NB4 (cell line): Measurements from ENCODE around the gene SPG21.

Experiments used
- DNase-seq: peaks from one replicate; pipeline ENCODE4 v3.0.0; 2010; ENCODE audit warnings: low read depth
- H3K4me3 ChIP-seq: one replicate; pipeline ENCODE4 v1.5.1; 2011; ENCODE audit warnings: mild to moderate bottlenecking, low read depth, low read length, moderate library complexity
- CTCF ChIP-seq: IDR thresholded peaks from one replicate; pipeline ENCODE4 v1.5.1; 2012; ENCODE audit warnings: low read depth, low read length
- MAX ChIP-seq: IDR thresholded peaks from 2 replicates; pipeline ENCODE4 v1.6.1; 2011; ENCODE audit warnings: low read depth, low read length
- MYC ChIP-seq: IDR thresholded peaks from 2 replicates; pipeline ENCODE4 v1.6.1; 2011; ENCODE audit warnings: low read depth, low read length
- POLR2A ChIP-seq: IDR thresholded peaks from 2 replicates; pipeline ENCODE4 v1.6.1; 2011; ENCODE audit warnings: mild to moderate bottlenecking; ENCODE audit not compliant: insufficient read length; ENCODE audit errors: extremely low read depth

SPG21 gene

GRCh38 chr15:64951777-64952418 lies 37.8 kb downstream of the SPG21 start:
- no peak for DNase-seq
- H3K4me3 ChIP-seq, result no peak overlapping the region
- TF ChIP-seq POLR2A (no peak), CTCF (no peak), MAX (no peak), MYC (no peak)

- no peak overlapping the region for H3K4me3 ChIP-seq
- DNase-seq, result peak; percentile 43
- TF ChIP-seq MYC, result peak; percentile 39
- no peak for TF ChIP-seq POLR2A
- peak; percentile 16; the same call in 1 of the 2 replicates for TF ChIP-seq MAX
- no peak for TF ChIP-seq CTCF
Measured at GRCh38 chr15:64950888-64951287, 38.8 kb downstream of the SPG21 start.

- no peak overlapping the region for H3K4me3 ChIP-seq
- DNase-seq, result no peak
- no peak for TF ChIP-seq MYC
- no peak for TF ChIP-seq CTCF
- TF ChIP-seq POLR2A, result no peak
- no peak for TF ChIP-seq MAX
Measured at GRCh38 chr15:64949383-64950186, 40.1 kb downstream of the SPG21 start.

- TF ChIP-seq MYC (no peak), POLR2A (no peak), CTCF (no peak), MAX (no peak)
- no peak for DNase-seq
- no peak overlapping the region for H3K4me3 ChIP-seq
Measured at GRCh38 chr15:64948916-64949315, 40.8 kb downstream of the SPG21 start.

- no peak for DNase-seq
- TF ChIP-seq CTCF, result no peak
- no peak overlapping the region for H3K4me3 ChIP-seq
Measured at GRCh38 chr15:64947211-64947610, 42.5 kb downstream of the SPG21 start.
